ENCODE data around the gene CDK14.

The CDK14 gene

GRCh38 chr7:90889644-90890043, 293.5 kb downstream of the CDK14 start:
- H3K4me3 ChIP-seq (replicated peaks; ENCODE audit: low read depth, low read length), result no peak overlapping the region
- DNase-seq (ENCODE audit: extremely low read depth, low read depth), result no peak
- TF ChIP-seq CTCF (IDR thresholded peaks at IDR 0.05; ENCODE audit: low read depth, low read length, missing control alignments), result no peak

GRCh38 chr7:90891529-90891928, 295.4 kb downstream of the CDK14 start:
- DNase-seq (ENCODE audit: extremely low read depth, low read depth), result no peak
- no peak for TF ChIP-seq CTCF (IDR thresholded peaks at IDR 0.05; ENCODE audit: low read depth, low read length, missing control alignments)
- H3K4me3 ChIP-seq (replicated peaks; ENCODE audit: low read depth, low read length), result no peak overlapping the region

GRCh38 chr7:90892213-90892612, 296.1 kb downstream of the CDK14 start:
- no peak for TF ChIP-seq CTCF (IDR thresholded peaks at IDR 0.05; ENCODE audit: low read depth, low read length, missing control alignments)

GRCh38 chr7:90894122-90894521, 298.0 kb downstream of the CDK14 start:
- TF ChIP-seq CTCF (IDR thresholded peaks at IDR 0.05; ENCODE audit: low read depth, low read length, missing control alignments), result no peak
- no peak overlapping the region for H3K4me3 ChIP-seq (replicated peaks; ENCODE audit: low read depth, low read length)
- DNase-seq (ENCODE audit: extremely low read depth, low read depth), result no peak

More at GRCh38 chr7:90892213-90892612, 296.1 kb downstream of the CDK14 start:
- no peak for DNase-seq (ENCODE audit: extremely low read depth, low read depth)
- no peak overlapping the region for H3K4me3 ChIP-seq (replicated peaks; ENCODE audit: low read depth, low read length)

GRCh38 chr7:90896458-90896857, 300.3 kb downstream of the CDK14 start:
- no peak for DNase-seq (ENCODE audit: extremely low read depth, low read depth)
- TF ChIP-seq CTCF (IDR thresholded peaks at IDR 0.05; ENCODE audit: low read depth, low read length, missing control alignments), result no peak
- no peak overlapping the region for H3K4me3 ChIP-seq (replicated peaks; ENCODE audit: low read depth, low read length)

GRCh38 chr7:90897961-90898469, 301.9 kb downstream of the CDK14 start:
- no peak for DNase-seq (ENCODE audit: extremely low read depth, low read depth)
- no peak for TF ChIP-seq CTCF (IDR thresholded peaks at IDR 0.05; ENCODE audit: low read depth, low read length, missing control alignments)
- H3K4me3 ChIP-seq (replicated peaks; ENCODE audit: low read depth, low read length), result no peak overlapping the region
